Cortex of kidney (tissue), 1 donor: ENCODE results near the gene TSC22D1.

Experiments
- DNase-seq: peaks from one replicate; lab custom pipeline; 2025; lab: John Stamatoyannopoulos, UW

TSC22D1 gene

GRCh38 chr13:44426461-44426860, 149.7 kb downstream of the TSC22D1 start:
- no peak for DNase-seq

DNA sequence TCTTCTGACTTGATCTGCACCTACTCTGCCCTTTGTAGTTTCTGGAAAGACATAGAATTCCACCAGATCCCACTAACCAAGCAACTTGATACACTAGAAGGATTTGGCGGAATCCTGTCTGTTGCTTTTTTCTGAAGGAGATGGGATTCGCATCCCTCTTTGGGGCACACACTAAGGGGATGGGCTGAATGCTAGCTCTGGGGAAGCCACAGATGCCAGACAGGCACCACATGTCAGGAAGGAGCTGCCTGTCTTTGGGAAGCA, 150.4 kb downstream of the TSC22D1 start:
- DNase-seq = no peak

DNA sequence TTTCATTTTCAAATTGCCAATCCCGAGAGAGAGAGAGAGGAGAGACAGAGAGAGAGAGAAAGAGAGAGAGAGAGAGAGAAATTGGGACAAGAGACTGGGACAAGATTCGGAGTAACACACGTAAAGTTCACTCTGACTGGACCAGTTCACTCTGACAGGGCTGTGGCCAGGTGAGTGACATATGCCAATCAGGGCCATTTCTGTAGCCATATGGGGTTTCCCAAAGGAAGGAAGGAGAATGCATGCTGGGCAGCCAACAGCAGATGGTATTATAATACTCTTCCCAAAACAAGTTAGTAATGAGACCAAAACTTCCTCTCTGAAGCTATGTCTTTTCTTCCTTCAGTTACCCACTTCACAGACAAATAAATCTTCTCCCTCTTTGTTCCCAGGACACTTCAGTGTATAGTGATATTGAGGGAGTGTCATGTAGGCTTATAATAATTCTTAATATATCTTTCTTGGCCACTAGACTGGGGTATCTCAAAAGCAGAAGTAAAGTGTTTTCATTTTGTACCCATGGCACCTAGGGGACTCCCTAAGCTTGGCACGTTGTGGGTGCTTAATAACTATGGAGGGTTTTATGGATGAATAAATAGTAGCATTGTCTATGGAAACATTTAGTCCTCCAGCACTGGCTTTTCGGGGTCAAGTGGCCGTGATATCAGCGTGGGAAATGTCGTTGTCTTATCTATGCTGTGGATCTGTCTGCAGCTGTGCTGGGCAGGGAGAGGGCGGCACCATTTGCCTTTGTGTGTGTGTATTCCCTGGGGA, 150.9 kb downstream of the TSC22D1 start:
- DNase-seq = no peak

GRCh38 chr13:44423824-44424223, 152.3 kb downstream of the TSC22D1 start:
- DNase-seq = no peak

DNA sequence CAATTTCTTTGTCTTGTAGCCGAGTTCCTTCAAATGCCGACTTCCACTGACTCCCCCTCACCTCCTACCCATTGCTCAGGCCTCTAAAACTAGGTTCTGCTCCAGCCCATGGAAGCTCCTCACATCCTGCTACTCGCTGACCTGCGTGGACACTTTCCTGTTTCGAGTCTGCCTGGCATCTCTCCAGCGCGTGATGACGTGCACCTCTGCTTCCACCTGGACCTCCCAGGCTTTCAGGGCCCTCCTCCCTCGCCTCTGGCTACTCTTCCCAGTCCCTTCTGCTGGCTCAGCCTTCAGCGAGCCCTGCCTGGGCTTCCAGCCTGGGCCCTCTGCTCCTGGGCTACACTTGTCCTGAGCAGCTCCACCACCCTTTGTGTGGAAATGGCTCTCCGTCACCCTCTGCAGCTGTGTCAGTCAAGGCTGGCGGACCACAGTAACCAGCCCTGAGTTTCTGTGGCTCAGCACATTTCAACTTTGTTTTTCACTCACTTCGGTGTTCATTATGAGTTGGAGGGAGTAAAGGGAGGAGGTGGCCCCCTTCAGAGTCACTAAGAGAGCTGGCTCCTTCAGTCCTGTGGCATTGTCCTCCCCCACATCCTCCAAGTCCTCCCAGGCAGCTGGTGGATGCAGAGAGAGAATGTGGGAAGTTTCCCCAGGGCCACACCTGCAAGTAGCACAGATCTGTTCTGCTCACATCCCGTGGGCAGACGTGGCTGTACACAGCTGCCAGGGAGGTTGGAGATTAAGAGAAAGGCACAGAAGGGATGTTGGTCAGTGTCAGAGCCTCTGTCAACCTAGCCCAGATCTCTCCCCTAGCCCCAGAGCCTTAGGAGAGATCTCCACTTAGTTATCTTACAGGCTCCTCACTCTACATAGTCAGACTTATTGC, 153.1 kb downstream of the TSC22D1 start:
- no peak for DNase-seq

GRCh38 chr13:44421853-44422525, 154.1 kb downstream of the TSC22D1 start:
- DNase-seq = no peak

GRCh38 chr13:44420376-44421220, 155.5 kb downstream of the TSC22D1 start:
- no peak for DNase-seq

DNA sequence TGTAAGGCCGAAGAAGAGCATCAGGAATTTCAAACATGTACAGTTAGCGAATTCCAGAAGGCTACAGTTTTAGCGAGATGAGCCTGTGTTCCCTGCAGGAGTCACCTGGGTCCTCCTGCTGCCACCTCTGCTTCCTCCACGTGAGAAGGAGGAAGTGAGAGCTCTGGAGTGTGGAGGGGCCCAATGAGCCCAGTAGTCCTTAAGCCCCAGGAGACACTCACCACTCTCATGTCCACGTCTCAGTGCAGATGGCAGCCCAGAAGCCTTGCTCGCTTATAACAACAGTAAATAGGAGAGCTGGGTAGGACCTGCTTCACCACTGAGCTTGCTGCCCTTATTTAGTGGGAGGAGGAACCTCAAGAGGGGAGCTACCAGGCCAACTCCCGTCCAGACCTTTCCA, 158.3 kb downstream of the TSC22D1 start:
- DNase-seq = no peak

- DNase-seq = no peak
These were observed 158.7 kb downstream of the TSC22D1 start for GRCh38 chr13:44417446-44417845.

GRCh38 chr13:44416744-44417143, 159.4 kb downstream of the TSC22D1 start:
- no peak for DNase-seq

DNA sequence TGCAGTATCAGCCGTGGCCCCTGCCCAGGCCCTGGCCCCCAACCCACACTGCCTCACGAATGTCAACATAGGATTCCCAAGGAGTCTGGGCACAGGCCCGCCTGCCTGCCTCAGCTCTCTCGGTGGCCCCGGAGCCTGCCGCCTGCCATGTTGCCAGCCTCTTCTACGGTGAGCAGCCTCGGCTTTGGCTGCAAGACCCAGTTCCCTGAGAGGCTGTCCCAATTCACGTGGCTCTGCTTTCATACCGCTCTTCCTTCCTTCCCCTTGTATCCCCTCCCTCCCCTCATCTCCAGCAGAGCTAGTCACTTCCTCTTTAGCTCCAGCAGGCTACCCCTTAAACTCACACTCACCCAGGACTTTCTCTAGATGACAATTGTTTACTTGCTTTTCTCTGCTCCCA, 159.8 kb downstream of the TSC22D1 start:
- no peak for DNase-seq

DNA sequence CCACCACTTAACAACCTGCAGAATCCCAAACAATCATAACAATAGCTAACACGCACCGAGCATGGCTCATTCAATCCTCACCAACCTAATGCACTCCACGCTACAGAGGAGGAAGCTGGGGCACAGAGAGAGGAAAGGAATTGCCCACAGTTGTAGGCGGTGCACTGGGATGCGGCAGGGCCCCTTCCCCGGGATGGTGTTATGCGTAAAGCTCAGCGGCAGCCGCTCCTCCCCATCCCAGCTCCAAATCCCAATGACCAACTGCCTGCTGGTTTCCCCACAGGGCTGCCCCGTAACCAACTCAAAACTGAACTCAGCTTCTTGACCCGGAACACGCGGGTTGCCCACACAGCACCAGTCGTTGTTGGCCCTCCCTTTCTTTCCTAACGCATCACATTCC, 160.3 kb downstream of the TSC22D1 start:
- no peak for DNase-seq

DNA sequence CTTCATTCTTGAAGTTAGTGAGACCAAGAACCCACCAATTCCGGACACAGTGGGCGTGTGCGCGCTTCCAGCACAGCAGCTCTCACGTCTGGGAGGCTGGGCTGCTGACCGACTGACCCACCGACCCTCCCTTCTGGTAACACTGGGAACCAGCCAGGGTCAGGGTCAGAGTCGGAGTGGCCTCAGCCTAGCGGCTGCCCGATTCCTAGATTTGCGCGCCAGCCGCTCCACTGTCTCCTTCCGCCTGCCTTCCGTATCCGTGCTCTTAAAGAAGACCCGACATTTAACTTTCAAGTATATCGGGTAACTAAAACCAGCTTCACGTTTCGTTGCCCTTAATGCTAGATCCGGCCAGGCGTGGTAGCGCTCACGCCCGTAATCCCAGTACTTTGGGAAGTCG, 161.4 kb downstream of the TSC22D1 start:
- DNase-seq = no peak

- no peak for DNase-seq
These were observed 163.0 kb downstream of the TSC22D1 start for GRCh38 chr13:44413095-44413494.

GRCh38 chr13:44412346-44412935, 163.7 kb downstream of the TSC22D1 start:
- no peak for DNase-seq

- no peak for DNase-seq
These were observed 164.3 kb downstream of the TSC22D1 start for GRCh38 chr13:44411841-44412240.

DNA sequence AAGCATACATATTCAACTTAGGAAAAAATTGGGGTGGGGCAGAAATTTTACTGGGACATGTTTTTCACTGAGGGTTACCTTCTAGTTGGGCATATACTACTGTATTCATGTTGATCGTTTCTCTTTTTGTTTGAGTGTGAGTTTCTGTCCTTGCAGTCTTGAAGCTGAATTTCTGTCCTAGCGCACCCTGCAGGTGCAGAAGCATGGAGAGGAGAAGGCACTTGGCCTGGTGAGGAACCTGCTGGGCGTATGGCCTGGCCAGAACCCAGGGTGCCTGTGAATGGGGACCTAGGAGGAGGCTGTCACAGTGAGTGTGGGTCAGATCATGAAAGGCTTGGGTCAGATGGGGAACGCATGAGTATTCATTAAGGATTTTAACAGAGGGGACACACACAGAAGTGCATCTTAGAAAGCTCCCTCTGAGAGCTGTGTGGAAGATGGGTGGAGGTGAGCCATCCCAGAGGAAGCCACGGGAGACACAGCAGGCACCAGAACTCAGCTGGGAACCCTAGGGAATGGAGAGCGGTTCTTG, 165.7 kb downstream of the TSC22D1 start:
- no peak for DNase-seq

GRCh38 chr13:44409595-44409994, 166.5 kb downstream of the TSC22D1 start:
- no peak for DNase-seq

GRCh38 chr13:44407891-44408290, 168.2 kb downstream of the TSC22D1 start:
- DNase-seq = no peak

- no peak for DNase-seq
These were observed 168.8 kb downstream of the TSC22D1 start for GRCh38 chr13:44407379-44407778.

DNA sequence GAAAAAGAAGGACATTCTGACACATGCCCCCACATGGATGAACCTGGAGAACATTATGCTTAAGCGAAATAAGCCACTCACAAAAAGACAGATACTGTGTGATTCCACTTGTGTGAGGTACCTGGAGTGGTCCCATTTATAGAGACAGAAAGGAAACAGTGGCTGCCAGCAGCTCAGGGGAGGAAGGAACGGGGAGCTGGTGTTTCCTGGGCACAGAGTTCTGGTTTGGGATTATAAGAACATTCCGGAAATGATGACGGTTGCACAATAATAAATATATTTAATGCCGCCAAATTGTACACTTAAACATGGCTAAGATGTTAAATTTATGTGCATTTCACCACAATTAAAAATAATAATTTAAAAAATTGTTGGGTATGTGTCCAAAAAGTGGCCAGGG, 169.5 kb downstream of the TSC22D1 start:
- no peak for DNase-seq
